Epithelial cell of proximal tubule (primary cell): Measurements from ENCODE around the gene INTS6. TPM values are rescaled to one million over a fixed set of nuclear protein-coding genes. Genes with fewer than 3 reads are reported as not detected.

Source experiments
- DNase-seq: peaks from one replicate; pipeline ENCODE4 v3.0.0-alpha.2; 2011; ENCODE audit warnings: low read depth
- H3K4me3 ChIP-seq: 2 replicates; pipeline ENCODE4 v1.5.1; 2011; ENCODE audit warnings: low read depth, mild to moderate bottlenecking, low read length
- CTCF ChIP-seq: conservative IDR thresholded peaks from 2 replicates; pipeline ENCODE4 v1.5.1; 2012; ENCODE audit warnings: low read depth, mild to moderate bottlenecking, low read length
- total RNA-seq: library from RNA; depleted of rRNA; stranded (reverse); fragments of >200 nt; gene quantifications from 2 replicates; pipeline ENCODE4 v1.2.3, GENCODE V29; 2015

INTS6 gene
- total RNA-seq, 1 donor from 2014 or later: 30.2 TPM

- H3K4me3 ChIP-seq: no peak overlapping the region
- TF ChIP-seq CTCF: no peak
- no peak for DNase-seq
Measured at GRCh38 chr13:51495316-51495715, 42.5 kb upstream of the INTS6 start.

- no peak overlapping the region for H3K4me3 ChIP-seq
- no peak for TF ChIP-seq CTCF
- peak; percentile 30 for DNase-seq
Measured at GRCh38 chr13:51494156-51494555, 41.3 kb upstream of the INTS6 start.

- no peak for TF ChIP-seq CTCF
- no peak overlapping the region for H3K4me3 ChIP-seq
- DNase-seq: no peak
Measured at GRCh38 chr13:51488212-51488611, 35.4 kb upstream of the INTS6 start.

GRCh38 chr13:51481656-51482055, 28.8 kb upstream of the INTS6 start:
- no peak overlapping the region for H3K4me3 ChIP-seq
- TF ChIP-seq CTCF: no peak
- DNase-seq: no peak

- H3K4me3 ChIP-seq: no peak overlapping the region
- TF ChIP-seq CTCF: no peak
- no peak for DNase-seq
Measured at GRCh38 chr13:51479199-51479523, 26.3 kb upstream of the INTS6 start.

GRCh38 chr13:51478418-51479198, 25.8 kb upstream of the INTS6 start:
- H3K4me3 ChIP-seq: no peak overlapping the region
- no peak for TF ChIP-seq CTCF
- DNase-seq: no peak

- no peak for DNase-seq
- H3K4me3 ChIP-seq: no peak overlapping the region
- no peak for TF ChIP-seq CTCF
Measured at GRCh38 chr13:51477653-51478324, 25.0 kb upstream of the INTS6 start.
